ENCODE measurements around the gene ARHGEF10L.
"Not testable (repeated sequence)": the region's sequence is repeated elsewhere in the genome, so short reads cannot be mapped to it uniquely, and the experiment has no call there.

Gene ARHGEF10L

GRCh38 chr1:17723684-17724083 is 184.2 kb downstream of the ARHGEF10L start:
- no peak for DNase-seq

GRCh38 chr1:17724150-17724549 is 184.7 kb downstream of the ARHGEF10L start:
- DNase-seq = no peak

- DNase-seq = no peak
Measured at GRCh38 chr1:17725084-17725719, 185.7 kb downstream of the ARHGEF10L start.

- DNase-seq = no peak
Measured at GRCh38 chr1:17725811-17726582, 186.5 kb downstream of the ARHGEF10L start.

- no peak for DNase-seq
Measured at GRCh38 chr1:17728123-17728712, 188.7 kb downstream of the ARHGEF10L start.

GRCh38 chr1:17729248-17729647 is 189.8 kb downstream of the ARHGEF10L start:
- no peak for DNase-seq

- DNase-seq = no peak
Measured at GRCh38 chr1:17729909-17730308, 190.4 kb downstream of the ARHGEF10L start.

- no peak for DNase-seq
Measured at GRCh38 chr1:17731460-17731859, 192.0 kb downstream of the ARHGEF10L start.

GRCh38 chr1:17732475-17732874 is 193.0 kb downstream of the ARHGEF10L start:
- DNase-seq = no peak

GRCh38 chr1:17733661-17734060 is 194.2 kb downstream of the ARHGEF10L start:
- DNase-seq = no peak

GRCh38 chr1:17734609-17735008 is 195.1 kb downstream of the ARHGEF10L start:
- no peak for DNase-seq

- no peak for DNase-seq
Measured at GRCh38 chr1:17735348-17735747, 195.8 kb downstream of the ARHGEF10L start.

- DNase-seq = no peak
Measured at GRCh38 chr1:17735793-17736192, 196.3 kb downstream of the ARHGEF10L start.

GRCh38 chr1:17736625-17737024 is 197.1 kb downstream of the ARHGEF10L start:
- DNase-seq = no peak

- no peak for DNase-seq
Measured at GRCh38 chr1:17739050-17739449, 199.6 kb downstream of the ARHGEF10L start.

GRCh38 chr1:17741052-17741451 is 201.6 kb downstream of the ARHGEF10L start:
- DNase-seq = no peak

- DNase-seq = peak; percentile 65
Measured at GRCh38 chr1:17742583-17742982, 203.1 kb downstream of the ARHGEF10L start.

- DNase-seq = peak; percentile 30
Measured at GRCh38 chr1:17743008-17743647, 203.6 kb downstream of the ARHGEF10L start.

GRCh38 chr1:17743925-17744324 is 204.4 kb downstream of the ARHGEF10L start:
- no peak for DNase-seq

- no peak for DNase-seq
Measured at GRCh38 chr1:17744666-17745478, 205.4 kb downstream of the ARHGEF10L start.

- DNase-seq = no peak
Measured at GRCh38 chr1:17745479-17745955, 206.0 kb downstream of the ARHGEF10L start.

GRCh38 chr1:17746281-17746680 is 206.8 kb downstream of the ARHGEF10L start:
- not testable (repeated sequence) for DNase-seq
